Measurements from ENCODE around the gene IQCF2. TPM values are rescaled to one million over a fixed set of nuclear protein-coding genes. Genes with fewer than 3 reads are reported as not detected.

The IQCF2 gene
- total and polyA plus RNA-seq, 9 of the 15 experiments (the other 6 are each of a cell fraction or from before 2014, with no cell fraction given): not detected

- DNase-seq (ENCODE audit: extremely low read depth in 1 of 4, low spot score in 3 of 4) (no peak), FAIRE-seq (no peak), ATAC-seq (no peak)
- Histone ChIP-seq H3K27me3 (ENCODE audit: control insufficient read depth in 2 of 2, insufficient read depth in 2 of 2, low read length in 2 of 2) (peaks cover 4 to 33% of the 10 kb centered on the region in 2 experiments; a peak in 4 of 5 replicates), H3K79me2 (ENCODE audit: control insufficient read depth, insufficient read depth, low read length) (no peaks in the 10 kb centered on the region), H3K27ac (ENCODE audit: extremely low read depth, low read depth, low read length) (no peak overlapping the region), H3K4me2 (ENCODE audit: insufficient read depth, low read length) (no peak overlapping the region), H2AFZ (ENCODE audit: low read depth, low read length) (no peak overlapping the region), H3K9ac (ENCODE audit: insufficient read depth in 1 of 2, low read depth in 2 of 2, low read length in 2 of 2) (no peak overlapping the region), H3K9me1 (ENCODE audit: control insufficient read depth, insufficient read depth, low read length) (no peaks in the 10 kb centered on the region), H3K4me1 (replicated peaks in 1 of 2; ENCODE audit: control insufficient read depth in 2 of 2, insufficient read depth in 2 of 2, low read length in 2 of 2) (no peaks in the 10 kb centered on the region), H3K9me3 (replicated peaks; ENCODE audit: control insufficient read depth, insufficient read depth, low read depth, low read length) (no peaks in the 10 kb centered on the region), H3K4me3 (no peak overlapping the region), H3K36me3 (ENCODE audit: control insufficient read depth, insufficient read depth, low read length) (no peaks in the 10 kb centered on the region), H4K20me1 (replicated peaks; ENCODE audit: control insufficient read depth, insufficient read depth, low read length) (no peaks in the 10 kb centered on the region)
- intact Hi-C loops (cut with micrococcal nuclease) (no loop called here), in situ Hi-C loops (cut with MboI) (no loop called here)
- TF ChIP-seq ZBTB2 (IDR thresholded peaks at IDR 0.05) (no peak), ETS2 (tag; IDR thresholded peaks at IDR 0.05; ENCODE audit: borderline replicate concordance, poor library complexity, severe bottlenecking) (no peak), ZBTB11 (CRISPR knock-in tag; IDR thresholded peaks at IDR 0.05) (no peak), ERF (CRISPR knock-in tag; IDR thresholded peaks at IDR 0.05) (no peak), TCF7 (IDR thresholded peaks at IDR 0.05; ENCODE audit: borderline replicate concordance) (no peak), ZBTB12 (CRISPR knock-in tag; IDR thresholded peaks at IDR 0.05) (no peak)
- POLR2A ChIA-PET: interaction anchor here (0.6 kb wide), 1 partner anchor 258 kb away, joined by 3 read pairs; no protein-coding TSS in a partner anchor
- 2% methylated on average over 6 of the region's 10 CpGs for WGBS (ENCODE audit: insufficient coverage, low coverage, missing lambda C conversion rate)
- CTCF ChIA-PET (ENCODE audit: low intra/inter-chr PET ratio): no interaction called here
- BruUV-seq (replicated peaks): no TSS peak
Measured at GRCh38 chr3:51896607-51897305, 35.3 kb downstream of the IQCF2 start.

All from K562 (cell line).